ENCODE results near the gene MACROD2. TPM values are rescaled to one million over a fixed set of nuclear protein-coding genes. Genes with fewer than 3 reads are reported as not detected.

Gene MACROD2
- polyA plus RNA-seq, 1 donor (not counting 4 experiments of a cell fraction or from before 2014, with no cell fraction given): 0.71 TPM

DNA sequence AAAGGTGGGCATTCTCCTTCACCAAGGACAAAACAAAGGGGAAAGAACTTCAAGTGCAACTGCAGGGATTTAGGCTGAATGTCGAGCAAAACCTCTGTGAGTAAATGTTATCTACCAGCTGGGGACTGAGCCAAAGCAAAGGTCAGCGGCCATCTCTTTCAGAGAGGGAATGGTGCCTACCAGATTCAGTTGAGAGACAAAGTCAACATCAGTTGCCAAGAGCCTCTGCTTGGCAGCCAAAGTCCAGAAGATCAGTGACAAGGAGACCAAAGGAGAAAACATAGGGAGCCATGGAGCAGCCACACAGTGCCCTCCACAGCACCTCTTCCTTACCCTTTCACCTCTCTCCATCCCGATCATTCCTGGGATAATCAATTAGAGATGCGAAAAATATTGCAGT, 2105.5 kb downstream of the MACROD2 start:
- Histone ChIP-seq H3K4me3 (ENCODE audit: control insufficient read depth in 2 of 3, extremely low read depth in 1 of 3, insufficient read depth in 2 of 3, low read depth in 1 of 3, low read length in 3 of 3) (no peak overlapping the region), H3K27ac (ENCODE audit: control insufficient read depth, insufficient read depth, low read length) (no peak overlapping the region), H3K9me1 (ENCODE audit: control insufficient read depth, extremely low read depth, insufficient read depth, low read length) (no peaks in the 10 kb centered on the region), H3K4me2 (ENCODE audit: control insufficient read depth, extremely low read depth, insufficient read depth, low read depth, low read length) (no peak overlapping the region), H2AFZ (ENCODE audit: control insufficient read depth, low read length) (no peak overlapping the region), H3K9ac (ENCODE audit: control insufficient read depth, extremely low read depth, insufficient read depth, low read length) (no peak overlapping the region), H3K9me3 (ENCODE audit: control insufficient read depth, low read depth, low read length) (no peaks in the 10 kb centered on the region), H3K27me3 (ENCODE audit: control insufficient read depth, extremely low read depth, insufficient read depth, low read length) (no peaks in the 10 kb centered on the region), H3K4me1 (ENCODE audit: control insufficient read depth, extremely low read depth, insufficient read depth, low read length) (no peaks in the 10 kb centered on the region), H4K20me1 (ENCODE audit: control insufficient read depth, extremely low read depth, insufficient read depth, low read length) (no peaks in the 10 kb centered on the region), H3K36me3 (ENCODE audit: control insufficient read depth in 2 of 2, extremely low read depth in 1 of 2, insufficient read depth in 2 of 2, low read length in 2 of 2) (no peaks in the 10 kb centered on the region), H3K79me2 (ENCODE audit: control insufficient read depth, insufficient read depth, low read length) (no peaks in the 10 kb centered on the region)
- no peak for DNase-seq (ENCODE audit: low read depth, low spot score)
- TF ChIP-seq EZH2 (IDR thresholded peaks at IDR 0.05; ENCODE audit: low read length): no peak
- TF ChIP-seq, protein P1, sequence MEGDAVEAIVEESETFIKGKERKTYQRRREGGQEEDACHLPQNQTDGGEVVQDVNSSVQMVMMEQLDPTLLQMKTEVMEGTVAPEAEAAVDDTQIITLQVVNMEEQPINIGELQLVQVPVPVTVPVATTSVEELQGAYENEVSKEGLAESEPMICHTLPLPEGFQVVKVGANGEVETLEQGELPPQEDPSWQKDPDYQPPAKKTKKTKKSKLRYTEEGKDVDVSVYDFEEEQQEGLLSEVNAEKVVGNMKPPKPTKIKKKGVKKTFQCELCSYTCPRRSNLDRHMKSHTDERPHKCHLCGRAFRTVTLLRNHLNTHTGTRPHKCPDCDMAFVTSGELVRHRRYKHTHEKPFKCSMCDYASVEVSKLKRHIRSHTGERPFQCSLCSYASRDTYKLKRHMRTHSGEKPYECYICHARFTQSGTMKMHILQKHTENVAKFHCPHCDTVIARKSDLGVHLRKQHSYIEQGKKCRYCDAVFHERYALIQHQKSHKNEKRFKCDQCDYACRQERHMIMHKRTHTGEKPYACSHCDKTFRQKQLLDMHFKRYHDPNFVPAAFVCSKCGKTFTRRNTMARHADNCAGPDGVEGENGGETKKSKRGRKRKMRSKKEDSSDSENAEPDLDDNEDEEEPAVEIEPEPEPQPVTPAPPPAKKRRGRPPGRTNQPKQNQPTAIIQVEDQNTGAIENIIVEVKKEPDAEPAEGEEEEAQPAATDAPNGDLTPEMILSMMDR (optimal IDR thresholded peaks at IDR 0.05 in 1 of 3, IDR thresholded peaks at IDR 0.05 in 1 of 3, conservative IDR thresholded peaks at IDR 0.05 in 1 of 3; ENCODE audit: extremely low read depth in 1 of 3, insufficient read depth in 2 of 3, low read length in 3 of 3): no peak
- no peak for FAIRE-seq
- dilution Hi-C loops (cut with MboI; ENCODE audit: extremely low pct_ligation_motif_present, low sequenced_read_pairs): no loop called here

Small RNA genes within 50 kb of the gene (small RNA-seq; reads per million reads assigned to genes)
- gene RN7SL864P (ENCODE audit: insufficient read length in 3 of 3, low read depth in 3 of 3, low replicate concordance in 1 of 3) (0 reads per million in 3 experiments), gene RNA5SP475 (ENCODE audit: insufficient read length in 3 of 3, low read depth in 3 of 3, low replicate concordance in 1 of 3) (0 reads per million in 3 experiments), gene RNU6-1159P (ENCODE audit: insufficient read length in 3 of 3, low read depth in 3 of 3, low replicate concordance in 1 of 3) (0 reads per million in 3 experiments), gene RNU6-115P (ENCODE audit: insufficient read length in 3 of 3, low read depth in 3 of 3, low replicate concordance in 1 of 3) (0 to 0.07 (median 0) reads per million in 3 experiments), gene RNU6-228P (ENCODE audit: insufficient read length in 3 of 3, low read depth in 3 of 3, low replicate concordance in 1 of 3) (0 to 0.50 (median 0.07) reads per million in 3 experiments), gene RNU6-278P (ENCODE audit: insufficient read length in 3 of 3, low read depth in 3 of 3, low replicate concordance in 1 of 3) (0 reads per million in 3 experiments), gene RPS3P1 (ENCODE audit: insufficient read length in 3 of 3, low read depth in 3 of 3, low replicate concordance in 1 of 3) (0 reads per million in 3 experiments)

Other genes starting within 250 kb of the MACROD2 start
- gene ESF1, start 210.6 kb upstream of the MACROD2 start, polyA plus RNA-seq: 3.9 to 10.8 TPM (median 4.9 TPM) in 3 replicates
- 12.8 to 26.4 TPM (median 16.1 TPM) in 3 replicates for gene NDUFAF5, start 210.5 kb upstream of the MACROD2 start, polyA plus RNA-seq
- gene SEL1L2, start 4.9 kb upstream of the MACROD2 start, polyA plus RNA-seq: not detected in 3 replicates